Neural cell (in vitro differentiated cells): ENCODE results near the gene C4orf36. TPM values are rescaled to one million over a fixed set of nuclear protein-coding genes. Genes with fewer than 3 reads are reported as not detected.

ENCODE experiments used
- H2AFZ ChIP-seq: fragments of 200-600, 300-800 bp; sonication (generic), shearing (Covaris generic); 2 replicates; pipeline ENCODE4 v1.6.0; 2014; ENCODE audit warnings: low read depth, mild to moderate bottlenecking, antibody characterized with exemption, low read length, moderate library complexity
- H3F3A ChIP-seq: fragments of 200-600 bp; shearing (Covaris generic); 2 replicates; pipeline ENCODE4 v1.6.1; 2016; ENCODE audit warnings: mild to moderate bottlenecking, moderate library complexity, mixed read lengths, antibody characterized with exemption, low read length; ENCODE audit not compliant: insufficient read depth, poor library complexity, severe bottlenecking
- H3K27ac ChIP-seq: fragments of 200-600, 300-800 bp; sonication (generic), shearing (Covaris generic); 2 replicates; pipeline ENCODE4 v1.5.1; 2014; ENCODE audit warnings: mild to moderate bottlenecking, low read length, moderate library complexity
- H3K27me3 ChIP-seq: fragments of 300-800, 200-600 bp; sonication (generic), shearing (Covaris generic); 2 replicates; pipeline ENCODE4 v1.6.0; 2014; ENCODE audit warnings: mild to moderate bottlenecking, low read depth, low read length, moderate library complexity; ENCODE audit not compliant: insufficient read depth
- H3K36me3 ChIP-seq: fragments of 300-800, 200-600 bp; sonication (generic), shearing (Covaris generic); 2 replicates; pipeline ENCODE4 v1.5.1; 2014; ENCODE audit warnings: mild to moderate bottlenecking, antibody characterized with exemption, low read length, moderate library complexity; ENCODE audit not compliant: insufficient read depth
- H3K4me2 ChIP-seq: fragments of 300-800, 200-600 bp; sonication (generic), shearing (Covaris generic); 2 replicates; pipeline ENCODE4 v1.6.0; 2014; ENCODE audit warnings: mild to moderate bottlenecking, low read length
- H3K4me3 ChIP-seq: fragments of 300-800, 200-600 bp; sonication (generic), shearing (Covaris generic); 2 replicates; pipeline ENCODE4 v1.5.1; 2014; ENCODE audit warnings: mild to moderate bottlenecking, low read length, moderate library complexity
- H3K79me2 ChIP-seq: fragments of 200-600 bp; shearing (Covaris generic); replicated peaks from 2 replicates; pipeline ENCODE4 v1.6.0; 2014; ENCODE audit warnings: mild to moderate bottlenecking, low read length, moderate library complexity; ENCODE audit not compliant: insufficient read depth
- H3K9ac ChIP-seq: fragments of 300-800, 200-600 bp; sonication (generic), shearing (Covaris generic); 2 replicates; pipeline ENCODE4 v1.6.1; 2016; ENCODE audit warnings: mild to moderate bottlenecking, low read length, mixed read lengths
- H3K9me2 ChIP-seq: fragments of 200-600 bp; shearing (Covaris generic); 2 replicates; pipeline ENCODE4 v1.6.1; 2016; ENCODE audit warnings: mild to moderate bottlenecking, low read length, mixed read lengths; ENCODE audit not compliant: insufficient read depth
- H3K9me3 ChIP-seq: fragments of 200-600, 300-800 bp; sonication (generic), shearing (Covaris generic); 2 replicates; pipeline ENCODE4 v1.6.1; 2016; ENCODE audit warnings: mild to moderate bottlenecking, mixed run types, low read length, moderate library complexity, mixed read lengths
- H4K20me1 ChIP-seq: fragments of 200-600 bp; shearing (Covaris generic); 2 replicates; pipeline ENCODE4 v1.6.1; 2016; ENCODE audit warnings: mild to moderate bottlenecking, mixed run types; ENCODE audit not compliant: insufficient read depth
- EP300 ChIP-seq: fragments of 450-650 bp; conservative IDR thresholded peaks from 2 replicates; pipeline ENCODE4 v1.6.1; 2014; ENCODE audit warnings: antibody characterized with exemption, mild to moderate bottlenecking, moderate library complexity; ENCODE audit not compliant: poor library complexity, severe bottlenecking
- EZH2 ChIP-seq: fragments of 200-600, 300-800 bp; shearing (Covaris generic), sonication (generic); IDR thresholded peaks from 2 replicates; pipeline ENCODE4 v1.6.1; 2014; ENCODE audit warnings: antibody characterized with exemption, low read length, borderline replicate concordance, mild to moderate bottlenecking; ENCODE audit not compliant: insufficient read depth, poor library complexity, severe bottlenecking
- MXI1 ChIP-seq: fragments of 450-650 bp; conservative IDR thresholded peaks from 2 replicates; pipeline ENCODE4 v1.6.1; 2014; ENCODE audit warnings: antibody characterized with exemption, mild to moderate bottlenecking; ENCODE audit not compliant: poor library complexity, severe bottlenecking
- POLR2AphosphoS5 ChIP-seq: IDR thresholded peaks from 2 replicates; pipeline ENCODE4 v1.6.1; 2012
- RAD21 ChIP-seq: fragments of 450-650 bp; conservative IDR thresholded peaks from 2 replicates; pipeline ENCODE4 v1.6.1; 2014; ENCODE audit warnings: antibody characterized with exemption, mild to moderate bottlenecking, moderate library complexity
- SMC3 ChIP-seq: fragments of 450-650 bp; conservative IDR thresholded peaks from 2 replicates; pipeline ENCODE4 v1.6.1; 2014; ENCODE audit warnings: antibody characterized with exemption, mild to moderate bottlenecking, moderate library complexity; ENCODE audit not compliant: poor library complexity
- TAF1 ChIP-seq: IDR thresholded peaks from 2 replicates; pipeline ENCODE4 v1.6.1; 2012; ENCODE audit warnings: low read depth
- polyA minus RNA-seq: library from RNA; depleted of rRNA, polyadenylated mRNA; stranded (reverse); fragments of >200 nt; gene quantifications from 2 replicates; pipeline ENCODE4 v1.2.3, GENCODE V29; 2014
- polyA plus RNA-seq: library from polyadenylated mRNA; depleted of rRNA; stranded (reverse); fragments of >200 nt; gene quantifications from 2 replicates; pipeline ENCODE4 v1.2.3, GENCODE V29; 2014
- TF ChIP-seq, protein P1 (sequence below): IDR thresholded peaks from 2 replicates; pipeline ENCODE4 v1.6.1; 2012; ENCODE audit warnings: borderline replicate concordance
- TF ChIP-seq, protein P2 (sequence below): fragments of 450-650 bp; IDR thresholded peaks from 2 replicates; pipeline ENCODE4 v1.5.1; 2014; ENCODE audit warnings: antibody characterized with exemption, mild to moderate bottlenecking, moderate library complexity; ENCODE audit not compliant: poor library complexity, severe bottlenecking

Gene C4orf36, protein sequence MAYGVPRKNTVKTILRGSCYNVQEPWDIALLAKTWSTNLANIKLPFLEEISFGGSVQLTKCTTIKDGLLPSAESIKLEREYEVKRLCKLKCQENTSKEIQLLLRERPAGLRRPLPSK
- 1.5 and 2.0 TPM in 2 replicates for polyA plus RNA-seq
- polyA minus RNA-seq: 1.2 and 3.2 TPM in 2 replicates

DNA sequence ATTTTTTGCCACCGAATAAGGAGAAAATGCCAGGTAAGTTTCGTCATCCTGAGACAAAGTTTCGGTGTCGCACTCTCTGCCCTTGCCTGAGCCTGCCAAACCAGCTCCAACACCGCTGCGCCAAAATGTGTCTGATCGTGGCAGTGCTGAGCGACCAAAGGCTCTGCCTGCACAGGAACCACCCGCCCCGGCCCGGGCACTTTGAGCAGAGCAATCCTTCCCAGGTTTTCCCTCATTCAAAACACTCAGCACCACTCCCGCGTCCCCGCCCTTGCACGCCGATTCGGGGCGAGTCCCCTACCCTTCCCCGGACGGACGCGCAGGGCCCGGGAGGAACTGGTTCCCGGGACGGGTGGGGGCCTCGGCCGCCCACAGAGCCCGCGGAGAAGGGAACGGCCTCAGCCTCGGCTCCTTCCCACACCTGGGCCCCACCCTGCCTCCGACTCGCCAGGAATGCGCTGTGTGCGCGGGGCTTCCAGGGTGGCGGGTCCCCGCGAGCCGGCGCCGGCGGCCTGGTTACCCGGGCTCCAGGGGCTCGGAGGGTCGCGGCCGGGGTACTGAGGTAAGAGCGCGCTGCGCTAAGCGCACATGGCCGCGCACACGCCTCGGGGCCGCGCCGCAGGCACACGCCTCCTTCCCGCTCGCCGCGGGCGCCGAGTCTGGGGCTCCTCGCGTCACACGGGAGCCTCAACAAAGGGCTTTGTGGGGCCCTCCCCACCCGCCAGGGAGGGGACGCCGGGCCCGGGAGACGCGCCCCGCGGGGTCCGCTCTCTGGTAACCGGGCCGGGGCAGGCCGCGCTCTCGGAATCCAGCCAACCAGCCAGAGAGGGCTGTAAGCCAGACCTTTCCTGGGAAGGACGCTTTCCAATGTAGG lies at the start of gene C4orf36:
Gene C4orf36 (minus strand): TSS at position 661 of the 874 bp plus-strand sequence. CDS start 902 bp downstream, outside the sequence.
- Histone ChIP-seq H3K9me3 (no peaks in the 10 kb centered on the region), H3K79me2 (no peaks in the 10 kb centered on the region), H3K27me3 (peaks cover 2% of the 10 kb centered on the region), H2AFZ (peak within 1 kb of the TSS; percentile 91), H3K4me3 (peak within 1 kb of the TSS; percentile 92), H3K36me3 (no peaks in the 10 kb centered on the region), H3K27ac (peak within 1 kb of the TSS; percentile 46), H3K4me2 (peak within 1 kb of the TSS; percentile 79), H3F3A (no peaks in the 10 kb centered on the region), H3K9me2 (no peaks in the 10 kb centered on the region), H3K9ac (peak within 1 kb of the TSS; percentile 76), H4K20me1 (no peaks in the 10 kb centered on the region)
- peak; percentile 44 for TF ChIP-seq SMC3
- peak; percentile 34 for TF ChIP-seq RAD21
- TF ChIP-seq EZH2: no peak
- no peak for TF ChIP-seq TAF1
- peak; percentile 90 for TF ChIP-seq MXI1
- TF ChIP-seq, protein P1, sequence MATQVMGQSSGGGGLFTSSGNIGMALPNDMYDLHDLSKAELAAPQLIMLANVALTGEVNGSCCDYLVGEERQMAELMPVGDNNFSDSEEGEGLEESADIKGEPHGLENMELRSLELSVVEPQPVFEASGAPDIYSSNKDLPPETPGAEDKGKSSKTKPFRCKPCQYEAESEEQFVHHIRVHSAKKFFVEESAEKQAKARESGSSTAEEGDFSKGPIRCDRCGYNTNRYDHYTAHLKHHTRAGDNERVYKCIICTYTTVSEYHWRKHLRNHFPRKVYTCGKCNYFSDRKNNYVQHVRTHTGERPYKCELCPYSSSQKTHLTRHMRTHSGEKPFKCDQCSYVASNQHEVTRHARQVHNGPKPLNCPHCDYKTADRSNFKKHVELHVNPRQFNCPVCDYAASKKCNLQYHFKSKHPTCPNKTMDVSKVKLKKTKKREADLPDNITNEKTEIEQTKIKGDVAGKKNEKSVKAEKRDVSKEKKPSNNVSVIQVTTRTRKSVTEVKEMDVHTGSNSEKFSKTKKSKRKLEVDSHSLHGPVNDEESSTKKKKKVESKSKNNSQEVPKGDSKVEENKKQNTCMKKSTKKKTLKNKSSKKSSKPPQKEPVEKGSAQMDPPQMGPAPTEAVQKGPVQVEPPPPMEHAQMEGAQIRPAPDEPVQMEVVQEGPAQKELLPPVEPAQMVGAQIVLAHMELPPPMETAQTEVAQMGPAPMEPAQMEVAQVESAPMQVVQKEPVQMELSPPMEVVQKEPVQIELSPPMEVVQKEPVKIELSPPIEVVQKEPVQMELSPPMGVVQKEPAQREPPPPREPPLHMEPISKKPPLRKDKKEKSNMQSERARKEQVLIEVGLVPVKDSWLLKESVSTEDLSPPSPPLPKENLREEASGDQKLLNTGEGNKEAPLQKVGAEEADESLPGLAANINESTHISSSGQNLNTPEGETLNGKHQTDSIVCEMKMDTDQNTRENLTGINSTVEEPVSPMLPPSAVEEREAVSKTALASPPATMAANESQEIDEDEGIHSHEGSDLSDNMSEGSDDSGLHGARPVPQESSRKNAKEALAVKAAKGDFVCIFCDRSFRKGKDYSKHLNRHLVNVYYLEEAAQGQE: no peak
- TF ChIP-seq, protein P2, sequence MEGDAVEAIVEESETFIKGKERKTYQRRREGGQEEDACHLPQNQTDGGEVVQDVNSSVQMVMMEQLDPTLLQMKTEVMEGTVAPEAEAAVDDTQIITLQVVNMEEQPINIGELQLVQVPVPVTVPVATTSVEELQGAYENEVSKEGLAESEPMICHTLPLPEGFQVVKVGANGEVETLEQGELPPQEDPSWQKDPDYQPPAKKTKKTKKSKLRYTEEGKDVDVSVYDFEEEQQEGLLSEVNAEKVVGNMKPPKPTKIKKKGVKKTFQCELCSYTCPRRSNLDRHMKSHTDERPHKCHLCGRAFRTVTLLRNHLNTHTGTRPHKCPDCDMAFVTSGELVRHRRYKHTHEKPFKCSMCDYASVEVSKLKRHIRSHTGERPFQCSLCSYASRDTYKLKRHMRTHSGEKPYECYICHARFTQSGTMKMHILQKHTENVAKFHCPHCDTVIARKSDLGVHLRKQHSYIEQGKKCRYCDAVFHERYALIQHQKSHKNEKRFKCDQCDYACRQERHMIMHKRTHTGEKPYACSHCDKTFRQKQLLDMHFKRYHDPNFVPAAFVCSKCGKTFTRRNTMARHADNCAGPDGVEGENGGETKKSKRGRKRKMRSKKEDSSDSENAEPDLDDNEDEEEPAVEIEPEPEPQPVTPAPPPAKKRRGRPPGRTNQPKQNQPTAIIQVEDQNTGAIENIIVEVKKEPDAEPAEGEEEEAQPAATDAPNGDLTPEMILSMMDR: no peak
- TF ChIP-seq EP300: no peak
- peak; percentile 29 for TF ChIP-seq POLR2AphosphoS5

GRCh38 chr4:86940920-86941460 lies 48.8 kb upstream of the C4orf36 start:
- H3K27me3 ChIP-seq: peaks cover 15% of the 10 kb centered on the region
- no peak overlapping the region for H3K4me2 ChIP-seq
- no peak overlapping the region for H3K27ac ChIP-seq
- no peaks in the 10 kb centered on the region for H3K36me3 ChIP-seq
- no peak overlapping the region for H2AFZ ChIP-seq
- no peaks in the 10 kb centered on the region for H3F3A ChIP-seq
- H3K79me2 ChIP-seq: no peaks in the 10 kb centered on the region
- no peaks in the 10 kb centered on the region for H4K20me1 ChIP-seq
- H3K9me3 ChIP-seq: no peaks in the 10 kb centered on the region
- H3K9ac ChIP-seq: no peak overlapping the region
- no peaks in the 10 kb centered on the region for H3K9me2 ChIP-seq
- TF ChIP-seq EZH2 (no peak), MXI1 (no peak), SMC3 (no peak), POLR2AphosphoS5 (no peak), RAD21 (no peak), EP300 (no peak), TAF1 (no peak)
- TF ChIP-seq, protein P1: no peak
- TF ChIP-seq, protein P2: no peak
- H3K4me3 ChIP-seq: no peak overlapping the region
